HL-60/S4 (cell line): ENCODE measurements around the gene BET1L.
"Not testable (repeated sequence)": the region's sequence is repeated elsewhere in the genome, so short reads cannot be mapped to it uniquely, and the experiment has no call there.

Experiments
- in situ Hi-C: fragments of 300-500 bp; cut with MboI; formaldehyde crosslinking; loops from 2 replicates; pipeline ENCODE4 v1.14.3; 2022; ENCODE audit warnings: low sequenced_read_pairs

Gene BET1L

DNA sequence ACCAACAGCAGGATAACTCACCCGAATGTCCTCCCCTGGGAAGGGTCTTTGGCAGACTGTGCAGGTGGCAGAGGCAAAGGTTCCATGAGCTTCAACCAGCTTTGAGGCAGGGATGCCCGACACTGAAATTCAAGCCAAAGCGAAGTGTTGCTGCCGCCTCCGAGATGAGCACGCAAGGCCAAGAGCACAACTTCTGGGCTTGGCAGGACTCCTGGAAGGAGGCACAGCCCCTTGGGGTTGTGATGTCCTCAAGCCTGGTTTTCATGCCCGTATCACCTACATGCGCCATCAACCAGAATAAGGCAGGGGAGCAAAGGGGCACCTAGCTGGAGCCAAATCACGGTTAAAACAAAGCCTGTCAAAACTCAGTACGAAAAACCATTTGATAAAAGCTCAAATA is 23.2 kb upstream of the BET1L start:
- in situ Hi-C loops = no loop called here

DNA sequence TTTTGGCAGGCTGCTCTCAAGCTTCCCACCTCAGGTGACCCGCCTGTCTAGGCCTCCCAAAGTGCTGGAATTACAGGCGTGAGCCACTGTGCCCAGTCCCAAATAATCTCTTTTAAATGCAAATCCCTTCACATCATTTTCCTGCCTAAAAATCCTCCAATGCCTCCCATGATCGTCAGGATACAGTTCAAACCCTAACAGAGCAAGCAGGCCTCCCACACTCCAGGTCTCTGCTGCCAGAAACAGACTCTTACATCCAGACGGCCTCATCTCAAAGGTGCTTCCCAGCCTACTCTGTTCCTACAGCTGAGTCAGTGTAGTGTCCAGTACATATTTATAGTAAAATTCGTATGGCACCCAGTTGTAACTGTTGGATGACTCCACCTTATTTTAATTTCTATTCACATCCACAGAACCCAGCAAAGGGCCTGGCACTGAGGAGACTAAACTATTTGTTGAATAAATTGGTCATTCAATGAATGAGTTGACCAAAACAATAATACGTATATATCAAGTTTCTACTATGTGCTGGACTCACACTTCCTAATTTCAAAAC is 20.7 kb upstream of the BET1L start:
- in situ Hi-C loops = no loop called here

DNA sequence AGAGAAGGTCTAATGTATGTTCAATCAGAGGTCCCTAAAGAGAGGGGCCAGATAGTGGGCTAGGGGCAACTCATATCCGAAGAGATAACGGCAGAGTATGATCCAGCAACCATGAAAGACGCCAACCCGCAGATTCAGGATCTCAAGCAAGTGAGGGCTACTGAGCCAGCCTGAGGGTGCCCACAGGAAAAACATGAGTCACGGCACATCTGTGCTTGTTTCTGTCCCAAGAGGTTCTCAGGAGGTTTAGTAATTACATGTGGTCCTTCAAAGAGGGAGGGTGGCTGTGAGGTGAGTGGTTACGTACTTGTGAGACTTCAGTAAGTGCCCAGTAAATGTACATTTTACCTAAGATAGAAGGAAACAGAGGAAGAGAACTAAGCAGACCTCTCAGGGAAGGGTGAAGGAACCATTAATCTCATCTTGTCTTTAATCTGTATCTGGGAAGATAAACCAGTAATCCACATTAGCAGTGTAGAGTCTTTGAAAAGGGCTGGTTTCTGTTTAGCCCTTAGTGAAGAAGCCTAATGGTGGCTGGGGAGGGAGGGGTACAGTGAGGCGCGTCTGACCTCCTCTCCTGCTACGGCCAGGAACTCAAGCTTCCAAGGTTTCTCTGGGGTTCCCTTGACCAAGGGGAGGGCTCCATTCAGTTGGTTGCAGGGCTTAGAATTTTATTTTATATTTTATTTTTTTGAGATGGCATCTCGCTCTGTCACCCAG is 18.7 kb upstream of the BET1L start:
- in situ Hi-C loops = no loop called here

DNA sequence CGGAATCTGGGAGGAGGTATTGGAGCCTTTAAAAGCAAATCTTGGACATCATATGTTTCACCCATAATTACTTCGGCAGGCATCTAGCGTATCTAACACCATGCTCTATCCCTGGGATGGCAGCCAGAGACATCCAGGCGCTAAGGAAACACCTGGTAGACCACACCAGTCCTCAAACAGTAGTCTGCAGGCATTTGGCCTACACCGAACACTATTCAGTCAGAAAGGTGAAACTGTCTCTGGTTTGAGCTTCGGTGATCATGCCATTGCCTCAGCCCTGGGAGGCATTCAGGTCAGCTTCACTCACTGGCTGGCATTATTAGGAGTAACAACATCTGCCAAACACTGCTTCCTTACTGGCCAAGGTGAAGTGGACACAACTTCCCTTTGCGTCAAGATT is 17.2 kb upstream of the BET1L start:
- in situ Hi-C loops = no loop called here

DNA sequence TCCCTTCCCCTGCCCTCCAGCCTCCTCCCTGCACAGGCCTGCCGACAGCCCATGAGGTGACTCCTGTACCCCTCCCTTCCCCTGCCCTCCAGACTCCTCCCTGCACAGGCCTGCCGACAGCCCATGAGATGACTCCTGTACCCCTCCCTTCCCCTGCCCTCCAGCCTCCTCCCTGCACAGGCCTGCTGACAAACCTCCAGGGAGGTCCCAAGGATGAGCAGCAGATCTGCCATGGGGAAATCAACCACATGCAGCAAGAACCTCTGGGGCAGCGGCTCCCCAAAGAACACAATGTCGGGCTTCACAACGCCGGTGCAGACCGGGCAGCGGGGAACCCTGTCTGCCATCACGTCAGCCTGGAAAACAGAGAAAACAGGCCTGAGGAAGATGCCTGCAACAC is 16.7 kb upstream of the BET1L start:
- in situ Hi-C loops = no loop called here

DNA sequence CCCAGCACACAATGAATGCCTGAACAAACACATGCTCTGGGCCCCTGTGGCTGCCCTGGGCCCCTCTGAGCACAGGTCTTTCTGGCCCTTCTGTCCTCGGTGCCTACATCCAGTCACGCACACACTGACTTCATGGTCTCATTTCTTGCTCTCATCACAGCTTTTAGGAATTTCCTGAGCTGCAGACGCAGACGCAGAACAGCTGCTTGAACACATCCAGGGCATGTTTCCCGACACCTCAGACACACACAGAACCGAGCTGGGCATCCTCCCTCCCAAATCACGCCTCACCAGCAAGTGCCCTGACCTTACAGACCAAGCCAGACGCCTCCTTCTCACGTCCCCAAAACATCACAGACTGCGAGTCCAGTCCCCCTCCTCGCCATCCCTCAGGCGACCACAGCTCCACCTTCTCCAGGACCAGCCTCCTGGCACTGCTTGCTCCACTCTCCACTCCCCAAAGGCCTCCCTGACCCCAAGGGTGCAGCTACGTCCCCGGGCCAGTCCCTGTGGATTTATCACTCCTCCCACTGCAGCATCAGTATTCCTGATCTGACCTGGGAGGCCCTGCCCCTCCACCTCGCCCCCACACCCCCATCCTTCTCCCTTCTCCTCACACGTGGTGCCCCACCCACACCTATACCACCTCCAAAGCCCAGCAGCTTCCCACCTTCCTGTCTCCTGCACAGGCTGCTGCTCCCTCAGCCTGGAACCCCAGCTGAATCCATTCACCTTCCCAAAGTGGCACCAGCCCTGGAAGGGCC is 16.0 kb upstream of the BET1L start:
- in situ Hi-C loops = no loop called here

DNA sequence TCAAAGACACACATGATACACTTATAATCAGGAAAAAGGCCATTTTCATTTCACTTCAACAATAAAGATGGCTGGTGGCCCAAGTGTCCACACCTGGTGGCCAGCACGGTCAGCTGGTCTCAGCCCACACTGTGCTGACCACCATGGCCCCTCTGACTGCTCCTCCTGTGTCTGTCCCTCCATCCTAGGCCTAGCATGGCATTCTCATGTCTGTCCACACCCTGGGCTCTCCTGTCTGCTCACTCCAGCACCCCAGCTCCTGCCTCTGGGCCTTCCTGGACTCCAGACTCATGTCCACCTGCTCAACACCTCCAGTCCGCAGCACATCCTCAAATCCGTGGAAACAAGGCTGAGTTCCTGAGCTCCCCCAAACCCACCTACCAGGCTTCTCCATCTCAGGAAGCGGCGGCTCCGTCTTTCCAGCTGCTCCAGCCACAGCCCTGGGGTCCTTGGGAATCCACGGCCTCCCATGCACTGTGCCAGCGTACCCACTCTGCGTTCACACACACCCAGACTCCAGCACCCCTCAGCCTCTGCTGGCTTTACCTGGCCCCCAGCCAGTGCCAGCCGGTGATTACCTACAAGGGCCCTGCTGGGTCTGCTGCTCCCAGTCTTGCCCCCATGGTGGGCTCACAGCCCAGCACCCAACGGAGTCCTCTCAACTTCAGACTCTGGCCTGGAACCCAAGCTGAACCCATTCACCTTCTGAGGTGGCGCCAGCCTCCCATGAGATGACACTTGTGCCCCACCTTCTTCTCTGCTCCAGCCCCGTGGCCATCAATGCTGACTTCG is 15.0 kb upstream of the BET1L start:
- in situ Hi-C loops = no loop called here

DNA sequence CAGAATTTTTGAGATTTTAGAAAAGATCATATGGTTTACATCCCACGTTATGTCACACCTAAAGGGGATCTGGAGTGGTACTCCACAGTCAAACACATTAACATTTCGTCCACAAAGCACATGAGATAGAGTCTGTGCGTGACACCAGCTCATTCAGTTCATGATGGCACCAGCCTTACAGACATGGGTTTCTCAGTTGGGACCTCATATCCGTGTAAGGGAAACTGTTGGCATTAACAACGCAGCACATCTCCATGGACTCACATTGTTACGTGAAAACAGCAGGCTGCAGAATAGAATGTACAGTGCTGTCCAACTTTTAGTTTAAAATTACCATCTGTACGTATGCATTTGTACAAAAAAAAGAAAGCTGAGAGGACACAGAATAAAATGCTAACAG is 14.3 kb upstream of the BET1L start:
- in situ Hi-C loops = no loop called here

DNA sequence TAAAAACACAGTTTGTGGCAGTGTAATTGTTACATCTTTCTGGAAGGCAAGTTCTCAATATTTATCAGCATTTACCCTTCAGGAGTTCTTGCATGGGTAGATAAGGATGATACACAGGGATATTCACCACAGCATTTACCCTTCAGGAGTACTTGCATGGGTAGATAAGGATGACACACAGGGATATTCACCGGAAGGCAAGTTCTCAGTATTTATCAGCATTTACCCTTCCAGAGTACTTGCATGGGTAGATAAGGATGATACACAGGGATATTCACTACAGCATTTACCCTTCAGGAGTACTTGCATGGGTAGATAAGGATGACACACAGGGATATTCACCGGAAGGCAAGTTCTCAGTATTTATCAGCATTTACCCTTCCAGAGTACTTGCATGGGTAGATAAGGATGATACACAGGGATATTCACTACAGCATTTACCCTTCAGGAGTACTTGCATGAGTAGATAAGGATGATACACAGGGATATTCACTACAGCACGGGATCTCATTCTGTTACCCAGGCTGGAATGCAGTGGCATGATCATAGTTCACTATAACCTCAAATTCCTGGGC is 13.5 kb upstream of the BET1L start:
- in situ Hi-C loops = not testable (repeated sequence)

DNA sequence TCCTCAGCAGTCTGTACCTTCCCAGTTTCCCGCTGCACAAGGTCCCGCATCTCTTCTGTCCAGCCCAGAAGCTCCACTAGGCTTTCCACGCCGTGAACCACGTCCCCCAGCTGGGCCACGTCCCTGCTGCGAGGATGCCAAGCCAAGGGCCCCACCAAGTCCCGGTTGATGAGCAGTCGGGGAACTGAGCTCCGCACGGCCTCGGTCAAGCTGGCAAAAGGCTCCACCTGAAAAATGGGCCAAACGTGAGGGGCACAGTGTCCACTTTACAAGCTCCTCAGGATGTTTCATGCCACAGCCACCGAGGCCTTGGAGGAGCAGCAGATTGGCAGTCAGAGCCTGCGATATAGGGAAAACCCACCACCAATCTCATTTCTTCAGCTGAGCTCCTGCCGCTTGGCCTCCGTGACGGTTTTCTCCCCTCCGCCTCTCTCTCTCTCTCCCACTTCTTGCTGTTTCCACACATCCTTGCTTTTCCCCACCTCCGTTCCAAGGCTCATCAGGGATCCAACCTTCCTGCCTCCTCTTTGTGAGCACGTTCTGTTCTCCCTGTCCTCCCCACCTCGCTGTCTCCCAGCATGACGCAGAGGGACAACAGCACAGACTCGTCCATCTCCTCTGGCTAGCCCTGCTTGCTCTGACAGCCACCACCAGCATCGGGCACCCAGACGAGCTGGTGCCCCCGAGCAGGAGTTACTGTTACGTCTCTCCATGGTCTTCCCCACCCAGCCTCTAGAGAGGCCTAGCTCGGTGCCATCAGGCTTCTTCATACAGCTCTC is 11.8 kb upstream of the BET1L start:
- in situ Hi-C loops = no loop called here

DNA sequence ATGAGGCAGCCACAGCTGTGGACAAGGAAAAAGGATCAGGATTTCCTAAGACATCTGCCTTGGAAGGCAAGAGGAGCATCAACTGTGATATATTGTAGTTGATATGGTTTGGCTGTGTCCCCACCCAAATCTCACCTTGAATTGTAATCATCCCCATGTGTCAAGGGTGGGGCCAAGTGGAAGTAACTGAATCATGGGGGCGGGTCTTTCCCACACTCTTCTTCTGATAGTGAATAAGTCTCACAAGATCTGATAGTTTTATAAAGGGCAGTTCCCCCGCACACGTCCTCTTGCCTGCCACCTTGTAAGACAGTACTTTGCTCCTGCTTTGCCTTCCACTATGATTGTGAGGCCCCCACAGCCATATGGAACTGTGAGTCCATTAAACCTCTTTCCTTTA is 10.5 kb upstream of the BET1L start:
- in situ Hi-C loops = no loop called here

DNA sequence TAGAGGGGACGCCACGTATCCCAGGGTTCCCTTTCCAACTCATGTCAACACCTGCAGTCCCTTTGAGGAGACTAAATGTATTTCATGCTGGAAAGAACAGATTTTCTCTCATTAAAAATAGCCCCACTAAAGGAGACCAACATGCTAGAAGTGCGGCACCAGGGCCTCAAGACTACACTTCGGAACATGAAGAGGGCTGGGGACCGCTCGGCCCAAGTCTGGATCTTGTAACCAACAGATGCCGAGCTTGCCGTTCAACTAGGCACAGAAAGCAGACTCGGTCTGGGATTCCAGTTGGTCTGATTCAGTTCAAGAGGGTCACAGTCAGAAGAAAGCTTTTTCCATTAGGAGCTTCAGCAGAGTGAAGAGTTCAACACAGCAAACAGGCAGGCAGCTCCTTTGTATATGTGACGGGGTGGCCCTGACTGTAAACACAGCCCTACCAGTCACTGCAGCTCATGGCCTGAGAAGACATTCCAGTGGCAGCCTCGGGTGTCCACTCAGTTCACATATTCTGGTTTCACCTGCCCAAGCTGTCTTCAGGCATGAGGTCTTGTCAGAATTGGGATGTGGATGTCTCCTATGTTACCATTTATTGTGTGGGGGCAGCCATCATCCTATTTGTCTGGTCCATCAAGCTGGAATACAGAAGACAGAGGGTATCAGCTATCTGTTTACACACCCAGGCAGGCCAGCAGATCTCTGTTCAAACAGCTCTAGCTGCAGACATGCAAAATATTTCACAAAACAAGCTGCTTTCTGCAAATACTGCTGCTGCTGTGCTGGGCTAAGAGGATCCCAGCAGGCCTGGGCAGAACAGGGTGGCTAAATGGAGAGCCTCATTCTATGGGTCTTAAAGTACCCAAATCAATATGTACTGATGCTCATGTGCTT is 9.1 kb upstream of the BET1L start:
- in situ Hi-C loops = no loop called here

DNA sequence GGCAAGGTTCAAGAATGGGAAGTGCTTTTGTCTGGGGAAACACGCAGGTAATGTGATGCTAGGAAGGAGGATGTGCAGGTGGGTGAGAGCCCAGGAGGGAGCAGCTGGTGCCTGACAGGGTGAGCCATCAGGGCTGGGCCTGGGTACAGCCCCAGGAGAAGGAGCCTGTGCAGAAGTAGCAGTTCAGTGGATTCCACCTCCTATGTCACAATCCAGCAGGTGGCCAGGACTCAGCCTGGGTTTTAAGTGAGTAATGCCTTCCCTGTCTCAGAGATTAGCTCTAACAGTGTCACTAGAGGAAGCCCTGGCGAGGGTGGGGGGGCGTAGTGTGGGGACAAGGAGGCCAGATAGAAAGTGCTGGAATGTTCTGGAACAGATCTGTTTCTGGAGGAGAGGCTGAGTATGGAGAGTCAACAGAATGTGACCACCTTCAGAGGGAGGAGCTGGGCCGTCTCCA is 8.4 kb upstream of the BET1L start:
- in situ Hi-C loops = no loop called here

DNA sequence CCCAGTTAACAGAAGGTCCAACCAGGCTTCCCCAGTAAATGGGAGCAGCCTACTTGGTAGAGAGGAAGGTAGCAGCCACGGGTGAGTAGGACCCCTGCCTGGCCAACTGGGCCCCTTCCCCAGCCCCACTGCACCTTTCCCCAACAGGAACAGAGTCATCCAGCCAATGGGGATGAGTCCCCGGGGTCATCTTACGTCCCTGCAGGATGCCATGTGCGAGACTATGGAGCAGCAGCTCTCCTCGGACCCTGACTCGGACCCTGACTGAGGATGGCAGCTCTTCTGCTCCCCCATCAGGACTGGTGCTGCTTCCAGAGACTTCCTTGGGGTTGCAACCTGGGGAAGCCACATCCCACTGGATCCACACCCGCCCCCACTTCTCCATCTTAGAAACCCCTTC is 6.9 kb upstream of the BET1L start:
- in situ Hi-C loops = no loop called here

DNA sequence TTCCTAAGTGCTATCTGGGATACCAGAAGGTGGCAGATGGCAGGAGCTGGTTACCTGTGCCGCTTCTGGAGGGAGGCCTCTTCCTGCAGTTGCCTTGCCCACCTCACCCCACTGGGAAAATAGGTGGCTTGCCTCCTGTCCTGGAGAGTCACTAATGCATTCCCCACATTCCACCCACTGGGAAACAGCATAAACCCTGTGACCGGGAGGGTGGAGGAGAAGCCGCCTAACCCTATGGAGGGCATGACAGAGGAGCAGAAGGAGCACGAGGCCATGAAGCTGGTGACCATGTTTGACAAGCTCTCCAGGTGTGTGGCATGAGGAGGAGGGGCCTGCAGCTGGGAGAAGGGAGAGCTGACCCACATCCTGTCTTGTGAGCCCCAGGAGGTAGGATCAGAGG is 5.9 kb upstream of the BET1L start:
- in situ Hi-C loops = no loop called here

DNA sequence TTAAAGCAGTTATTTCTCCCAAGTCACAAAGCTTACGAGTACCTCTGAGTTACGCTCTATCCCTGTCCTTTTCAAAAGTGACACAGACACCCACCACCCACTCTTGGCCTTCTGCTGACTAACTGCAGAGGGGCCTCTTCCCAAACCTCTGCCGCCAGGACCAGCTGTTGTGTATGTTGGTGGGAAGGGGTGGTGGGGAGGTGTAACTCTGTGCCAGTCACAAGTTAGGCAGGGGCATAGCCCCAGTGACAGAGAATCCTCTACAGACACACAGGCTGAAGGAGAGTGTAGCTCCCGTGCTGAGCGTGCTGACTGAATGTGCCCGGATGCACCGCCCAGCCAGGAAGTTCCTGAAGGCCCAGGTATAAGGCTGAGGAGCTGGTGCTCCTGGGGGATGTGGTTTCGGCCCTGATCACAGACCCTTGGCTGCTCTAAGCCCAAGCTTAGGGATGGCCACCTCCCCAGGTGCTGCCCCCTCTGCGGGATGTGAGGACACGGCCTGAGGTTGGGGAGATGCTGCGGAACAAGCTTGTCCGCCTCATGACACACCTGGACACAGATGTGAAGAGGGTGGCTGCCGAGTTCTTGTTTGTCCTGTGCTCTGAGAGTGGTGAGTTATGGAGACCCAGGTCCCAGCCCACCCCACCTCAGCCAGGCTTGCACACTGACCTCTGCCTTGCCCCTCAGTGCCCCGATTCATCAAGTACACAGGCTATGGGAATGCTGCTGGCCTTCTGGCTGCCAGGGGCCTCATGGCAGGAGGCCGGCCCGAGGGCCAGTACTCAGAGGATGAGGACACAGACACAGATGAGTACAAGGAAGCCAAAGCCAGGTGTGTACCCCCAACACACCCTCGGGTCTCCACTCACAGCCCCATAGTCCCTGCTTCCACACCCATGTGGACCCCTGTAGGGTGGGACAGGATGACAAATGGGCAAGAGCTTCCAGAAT is 5.2 kb upstream of the BET1L start:
- in situ Hi-C loops = no loop called here

DNA sequence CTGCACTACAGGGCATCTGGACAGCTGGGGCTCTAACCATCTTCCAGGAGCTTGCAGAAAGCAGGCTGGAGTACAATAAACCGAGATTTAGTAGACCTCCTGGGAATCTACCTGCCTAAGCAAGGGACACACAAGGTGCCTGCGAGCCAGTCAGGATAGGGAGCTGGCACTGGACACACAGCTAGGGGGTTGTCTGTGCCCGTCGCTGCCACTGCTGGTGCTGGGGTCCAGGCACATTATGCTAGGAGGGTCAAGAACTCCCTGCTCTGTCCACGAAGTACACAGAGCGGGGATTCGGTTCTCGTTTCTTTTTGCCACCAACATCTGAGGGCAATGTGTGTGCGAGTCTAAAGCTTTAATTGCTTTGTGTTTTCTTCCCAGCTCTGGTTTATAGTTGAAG is 4.5 kb upstream of the BET1L start:
- in situ Hi-C loops = no loop called here

DNA sequence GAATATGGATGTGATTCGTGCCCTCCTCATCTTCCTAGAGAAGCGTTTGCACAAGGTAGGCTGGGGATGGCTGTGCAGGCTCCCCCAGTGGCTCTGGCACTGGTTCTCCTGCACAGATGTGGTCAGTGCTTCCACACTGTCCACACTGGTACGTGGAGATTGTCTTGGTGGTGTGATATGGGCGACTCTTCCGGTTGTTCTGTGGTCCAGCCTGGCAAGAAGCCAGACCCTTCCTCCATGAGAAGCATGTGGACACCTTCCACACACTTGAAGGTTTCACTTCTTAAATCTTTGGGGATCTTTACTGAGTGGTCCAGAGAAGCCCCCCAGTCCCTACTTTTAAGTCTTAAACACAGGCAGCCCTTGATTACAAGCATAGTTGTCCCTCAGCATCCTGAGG is 4.1 kb upstream of the BET1L start:
- in situ Hi-C loops = no loop called here
